Measurements from ENCODE around the gene ITGA8.

ITGA8 gene

GRCh38 chr10:15474671-15475070 is 245.1 kb downstream of the ITGA8 start:
- no peaks in the 10 kb centered on the region for H3K27me3 ChIP-seq
- no peaks in the 10 kb centered on the region for H3K9me3 ChIP-seq
- intact Hi-C loops (cut with DNase I; ENCODE audit: low total_unique reads): no loop called here
- no peaks in the 10 kb centered on the region for H3K36me3 ChIP-seq
- no peak for DNase-seq
- H3K27ac ChIP-seq: no peak overlapping the region
- peaks cover 0 to 32% (median 3%) of the 10 kb centered on the region in 4 donors for H3K4me1 ChIP-seq
- no peak overlapping the region for H3K4me3 ChIP-seq
- TF ChIP-seq CTCF (IDR thresholded peaks at IDR 0.05): no peak

DNA sequence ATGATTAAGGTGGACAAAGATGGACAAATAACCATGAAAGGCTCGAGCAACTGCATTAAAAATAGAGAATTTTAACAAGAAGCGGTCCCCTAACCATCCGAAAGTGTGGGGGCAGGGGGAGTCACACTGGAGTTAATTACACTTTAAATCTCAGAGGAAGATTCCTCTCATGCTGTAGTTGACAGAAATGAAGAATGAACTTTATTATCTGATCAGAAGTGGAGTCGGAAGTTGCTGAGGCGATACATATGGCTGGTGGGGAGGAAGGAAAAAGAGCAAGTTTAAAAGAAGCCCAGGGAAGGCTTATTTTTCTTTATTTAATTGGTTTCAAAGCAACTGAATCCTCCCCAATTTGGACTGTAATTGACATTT is 246.3 kb downstream of the ITGA8 start:
- H3K27ac ChIP-seq: no peak overlapping the region
- no peaks in the 10 kb centered on the region for H3K36me3 ChIP-seq
- peaks cover 0 to 32% (median 3%) of the 10 kb centered on the region in 4 donors for H3K4me1 ChIP-seq
- intact Hi-C loops (cut with DNase I; ENCODE audit: low total_unique reads): no loop called here
- H3K27me3 ChIP-seq: no peaks in the 10 kb centered on the region
- H3K4me3 ChIP-seq: no peak overlapping the region
- no peak for TF ChIP-seq CTCF (IDR thresholded peaks at IDR 0.05)
- no peak for DNase-seq
- no peaks in the 10 kb centered on the region for H3K9me3 ChIP-seq

DNA sequence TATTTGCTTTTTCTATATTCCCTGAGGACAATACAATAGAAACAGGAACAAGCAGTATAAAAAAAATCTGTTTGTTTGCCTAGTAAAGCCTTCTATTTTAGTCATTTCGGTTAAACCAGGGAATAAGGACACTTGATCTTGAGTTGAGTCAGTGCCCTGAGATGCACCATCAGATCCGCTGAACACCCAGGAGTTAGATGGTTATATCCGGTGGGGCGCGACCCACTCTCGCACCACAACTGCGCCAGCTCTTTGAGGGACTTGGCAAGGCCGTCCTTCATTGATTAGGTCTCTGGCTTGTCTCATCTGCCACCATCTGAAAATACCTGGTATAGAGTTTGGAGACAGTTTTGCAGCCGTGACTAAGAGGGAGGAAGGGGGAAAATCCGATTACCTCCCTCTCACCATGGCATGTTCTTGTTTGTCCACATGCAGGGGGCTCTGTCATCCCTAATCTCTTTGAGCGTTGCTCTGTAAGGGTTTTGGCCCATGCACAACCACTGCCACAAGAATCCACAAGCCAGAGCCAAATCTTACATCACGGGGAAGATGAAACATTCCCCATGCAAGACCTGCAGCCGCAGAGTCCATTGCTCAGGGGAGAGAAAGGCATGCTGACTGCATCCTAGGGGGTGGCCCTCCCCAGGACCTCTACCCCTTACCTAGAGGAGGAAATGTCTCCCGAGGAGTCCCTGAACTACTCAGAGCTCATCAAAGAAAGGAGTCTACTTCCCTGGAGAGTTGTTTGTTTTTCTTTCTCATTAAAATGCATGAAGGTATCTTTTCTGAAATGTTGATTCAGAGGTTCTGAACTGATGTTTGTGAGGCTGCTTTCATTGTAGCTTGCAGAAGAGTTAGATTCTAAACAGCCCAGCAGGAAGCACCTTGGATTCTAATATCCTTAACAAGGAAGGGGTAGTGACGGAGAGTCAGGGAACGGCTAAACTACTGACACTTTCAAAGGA is 247.0 kb downstream of the ITGA8 start:
- no peak overlapping the region for H3K4me3 ChIP-seq
- H3K36me3 ChIP-seq: no peaks in the 10 kb centered on the region
- peak in 1 of 2 donors; percentile 55 for DNase-seq
- intact Hi-C loops (cut with DNase I; ENCODE audit: low total_unique reads): no loop called here
- no peak overlapping the region for H3K27ac ChIP-seq
- H3K27me3 ChIP-seq: no peaks in the 10 kb centered on the region
- no peak for TF ChIP-seq CTCF (IDR thresholded peaks at IDR 0.05)
- peaks cover 0 to 28% (median 3%) of the 10 kb centered on the region in 4 donors for H3K4me1 ChIP-seq
- H3K9me3 ChIP-seq: no peaks in the 10 kb centered on the region

- intact Hi-C loops (cut with DNase I; ENCODE audit: low total_unique reads): no loop called here
Observed at GRCh38 chr10:15472008-15472407, 247.7 kb downstream of the ITGA8 start.

GRCh38 chr10:15469111-15469510 is 250.6 kb downstream of the ITGA8 start:
- no peaks in the 10 kb centered on the region for H3K9me3 ChIP-seq
- H3K4me3 ChIP-seq: no peak overlapping the region
- intact Hi-C loops (cut with DNase I; ENCODE audit: low total_unique reads): no loop called here
- no peak for TF ChIP-seq CTCF (IDR thresholded peaks at IDR 0.05)
- DNase-seq: no peak
- no peaks in the 10 kb centered on the region for H3K27me3 ChIP-seq
- H3K27ac ChIP-seq: no peak overlapping the region
- H3K4me1 ChIP-seq: peaks cover 0 to 13% (median 3%) of the 10 kb centered on the region in 4 donors
- H3K36me3 ChIP-seq: no peaks in the 10 kb centered on the region

More at GRCh38 chr10:15472008-15472407, 247.7 kb downstream of the ITGA8 start:
- Histone ChIP-seq H3K4me3 (no peak overlapping the region), H3K36me3 (no peaks in the 10 kb centered on the region), H3K27ac (no peak overlapping the region), H3K9me3 (no peaks in the 10 kb centered on the region), H3K27me3 (no peaks in the 10 kb centered on the region), H3K4me1 (peaks cover 0 to 21% (median 3%) of the 10 kb centered on the region in 4 donors)
- TF ChIP-seq CTCF (IDR thresholded peaks at IDR 0.05): no peak
- DNase-seq: no peak
